Effector memory CD8-positive, alpha-beta T cell (primary cell): ENCODE results near the gene NEUROD2.

ENCODE experiments used
- ATAC-seq: fragments of 150-1000 bp; cut with Tn5 transposase; replicated peaks from 2 replicates; pipeline ENCODE4 v1.10.0; 2021; ENCODE audit warnings: mild to moderate bottlenecking, moderate library complexity
- DNase-seq, 3 experiments: peaks; one replicate each; pipeline ENCODE4 v3.0.0; 2021
- H3K27ac Mint-ChIP-seq, 2 donors: one replicate each; pipeline ENCODE4 v1.8.0; 2022; ENCODE audit warnings: mild to moderate bottlenecking in 2 of 2, mixed read lengths in 2 of 2, moderate library complexity in 2 of 2
- H3K27me3 Mint-ChIP-seq, 2 donors: one replicate each; pipeline ENCODE4 v1.8.0; 2022; ENCODE audit warnings: mixed read lengths in 2 of 2
- H3K36me3 Mint-ChIP-seq: one replicate; pipeline ENCODE4 v1.8.0; 2022; ENCODE audit warnings: mild to moderate bottlenecking, moderate library complexity, mixed read lengths; ENCODE audit not compliant: insufficient read depth
- H3K4me1 Mint-ChIP-seq, 2 donors: one replicate each; pipeline ENCODE4 v1.8.0; 2022; ENCODE audit warnings: low read depth in 2 of 2, mixed read lengths in 2 of 2
- H3K4me3 Mint-ChIP-seq, 2 donors: one replicate each; pipeline ENCODE4 v1.8.0; 2022; ENCODE audit warnings: mild to moderate bottlenecking in 2 of 2, mixed read lengths in 2 of 2, moderate library complexity in 2 of 2
- H3K9me3 Mint-ChIP-seq, 2 donors: one replicate each; pipeline ENCODE4 v1.8.0; 2022; ENCODE audit warnings: mixed read lengths in 2 of 2

Gene NEUROD2

GRCh38 chr17:39608142-39608981 lies 642 bp upstream of the NEUROD2 start:
- Mint-ChIP-seq H3K9me3 (no peaks in the 10 kb centered on the region), H3K36me3 (no peaks in the 10 kb centered on the region), H3K27me3 (peaks cover 45 to 82% of the 10 kb centered on the region in 2 donors), H3K4me3 (no peak overlapping the region), H3K27ac (no peak overlapping the region), H3K4me1 (peaks cover 10 to 13% of the 10 kb centered on the region in 2 donors)
- ATAC-seq, result no peak
- DNase-seq, result no peak

GRCh38 chr17:39607057-39607850 lies 466 bp downstream of the NEUROD2 start:
- H3K27ac Mint-ChIP-seq, result no peak overlapping the region
- no peaks in the 10 kb centered on the region for H3K36me3 Mint-ChIP-seq
- DNase-seq (no peak), ATAC-seq (no peak)
- peaks cover 12% of the 10 kb centered on the region in 2 donors for H3K4me1 Mint-ChIP-seq
- H3K27me3 Mint-ChIP-seq, result peaks cover 49 to 84% of the 10 kb centered on the region in 2 donors
- no peaks in the 10 kb centered on the region for H3K9me3 Mint-ChIP-seq
- peak overlapping the region; percentile 42 to 56 for H3K4me3 Mint-ChIP-seq

GRCh38 chr17:39606434-39607056 lies 1.2 kb downstream of the NEUROD2 start:
- Mint-ChIP-seq H3K27me3 (peaks cover 56 to 88% of the 10 kb centered on the region in 2 donors), H3K4me1 (peaks cover 12% of the 10 kb centered on the region in 2 donors), H3K36me3 (peaks cover 2% of the 10 kb centered on the region), H3K27ac (no peak overlapping the region), H3K9me3 (no peaks in the 10 kb centered on the region), H3K4me3 (peak overlapping the region; percentile 42 to 56)
- ATAC-seq (peak; percentile 11), DNase-seq (no peak)

GRCh38 chr17:39605492-39606433 lies 2.0 kb downstream of the NEUROD2 start:
- Mint-ChIP-seq H3K9me3 (no peaks in the 10 kb centered on the region), H3K27me3 (peaks cover 63 to 89% of the 10 kb centered on the region in 2 donors), H3K4me1 (peaks cover 12% of the 10 kb centered on the region in 2 donors), H3K27ac (no peak overlapping the region), H3K36me3 (peaks cover 2% of the 10 kb centered on the region), H3K4me3 (peak overlapping the region; percentile 48 to 53)
- no peak for DNase-seq
- ATAC-seq, result peak; percentile 52

- DNase-seq (no peak), ATAC-seq (no peak)
- peaks cover 12% of the 10 kb centered on the region in 2 donors for H3K4me1 Mint-ChIP-seq
- no peak overlapping the region for H3K27ac Mint-ChIP-seq
- H3K27me3 Mint-ChIP-seq, result peaks cover 70 to 96% of the 10 kb centered on the region in 2 donors
- H3K36me3 Mint-ChIP-seq, result peaks cover 6% of the 10 kb centered on the region
- H3K4me3 Mint-ChIP-seq, result peak overlapping the region; percentile 17 to 31
- H3K9me3 Mint-ChIP-seq, result no peaks in the 10 kb centered on the region
These were observed 2.7 kb downstream of the NEUROD2 start for GRCh38 chr17:39604911-39605491.

GRCh38 chr17:39603304-39604016 lies 4.3 kb downstream of the NEUROD2 start:
- H3K27me3 Mint-ChIP-seq, result peaks cover 69 to 96% of the 10 kb centered on the region in 2 donors
- H3K36me3 Mint-ChIP-seq, result peaks cover 6% of the 10 kb centered on the region
- peaks cover 12 to 16% of the 10 kb centered on the region in 2 donors for H3K4me1 Mint-ChIP-seq
- no peak overlapping the region for H3K27ac Mint-ChIP-seq
- peak overlapping the region in 1 of 2 donors; percentile 38 for H3K4me3 Mint-ChIP-seq
- no peaks in the 10 kb centered on the region for H3K9me3 Mint-ChIP-seq
- ATAC-seq (no peak), DNase-seq (no peak)

- peaks cover 6% of the 10 kb centered on the region for H3K36me3 Mint-ChIP-seq
- H3K27ac Mint-ChIP-seq, result no peak overlapping the region
- no peak for ATAC-seq
- no peak overlapping the region for H3K4me3 Mint-ChIP-seq
- peaks cover 73 to 97% of the 10 kb centered on the region in 2 donors for H3K27me3 Mint-ChIP-seq
- peaks cover 12 to 18% of the 10 kb centered on the region in 2 donors for H3K4me1 Mint-ChIP-seq
- H3K9me3 Mint-ChIP-seq, result no peaks in the 10 kb centered on the region
- no peak for DNase-seq
These were observed 5.0 kb downstream of the NEUROD2 start for GRCh38 chr17:39602533-39603303.

GRCh38 chr17:39601758-39602532 lies 5.8 kb downstream of the NEUROD2 start:
- Mint-ChIP-seq H3K4me3 (no peak overlapping the region), H3K36me3 (peaks cover 6% of the 10 kb centered on the region), H3K4me1 (peaks cover 9 to 15% of the 10 kb centered on the region in 2 donors), H3K27ac (no peak overlapping the region), H3K9me3 (no peaks in the 10 kb centered on the region), H3K27me3 (peaks cover 73 to 97% of the 10 kb centered on the region in 2 donors)
- no peak for DNase-seq
- no peak for ATAC-seq

GRCh38 chr17:39600997-39601597 lies 6.6 kb downstream of the NEUROD2 start:
- H3K4me1 Mint-ChIP-seq, result peaks cover 13 to 15% of the 10 kb centered on the region in 2 donors
- H3K9me3 Mint-ChIP-seq, result no peaks in the 10 kb centered on the region
- peaks cover 6% of the 10 kb centered on the region for H3K36me3 Mint-ChIP-seq
- no peak for DNase-seq
- no peak for ATAC-seq
- H3K27me3 Mint-ChIP-seq, result peaks cover 81 to 97% of the 10 kb centered on the region in 2 donors
- H3K4me3 Mint-ChIP-seq, result no peak overlapping the region
- no peak overlapping the region for H3K27ac Mint-ChIP-seq

GRCh38 chr17:39600288-39600996 lies 7.3 kb downstream of the NEUROD2 start:
- H3K27ac Mint-ChIP-seq, result no peak overlapping the region
- ATAC-seq, result no peak
- peak overlapping the region in 1 of 2 donors; percentile 51 for H3K4me3 Mint-ChIP-seq
- H3K27me3 Mint-ChIP-seq, result peaks cover 88 to 97% of the 10 kb centered on the region in 2 donors
- peaks cover 16 to 17% of the 10 kb centered on the region in 2 donors for H3K4me1 Mint-ChIP-seq
- H3K9me3 Mint-ChIP-seq, result no peaks in the 10 kb centered on the region
- H3K36me3 Mint-ChIP-seq, result peaks cover 6% of the 10 kb centered on the region
- no peak for DNase-seq
